Ovary (tissue), 3 donors: ENCODE results near the gene PTPRN2.

Experiments used
- EP300 ChIP-seq: sonication (generic); formaldehyde crosslinking; IDR thresholded peaks from one replicate; pipeline ENCODE4 v1.6.1; 2017; ENCODE audit warnings: antibody characterized with exemption
- POLR2A ChIP-seq: fragments of 450-650 bp; IDR thresholded peaks from one replicate; pipeline ENCODE4 v1.6.1; 2017; ENCODE audit warnings: antibody characterized with exemption, mild to moderate bottlenecking, moderate library complexity
- TF ChIP-seq, protein P1 (sequence below), 3 donors: fragments of 450-650 bp in 2 of 3; fragments of 200-600 bp in 1 of 3; IDR thresholded peaks; one replicate each; pipeline versions ENCODE4 v1.5.1 to v1.8.0; 2016 to 2022; ENCODE audit warnings: antibody characterized with exemption in 3 of 3, mild to moderate bottlenecking in 1 of 3
- donor health status: DM: no; HTN: no; CAD: no.

DNA sequence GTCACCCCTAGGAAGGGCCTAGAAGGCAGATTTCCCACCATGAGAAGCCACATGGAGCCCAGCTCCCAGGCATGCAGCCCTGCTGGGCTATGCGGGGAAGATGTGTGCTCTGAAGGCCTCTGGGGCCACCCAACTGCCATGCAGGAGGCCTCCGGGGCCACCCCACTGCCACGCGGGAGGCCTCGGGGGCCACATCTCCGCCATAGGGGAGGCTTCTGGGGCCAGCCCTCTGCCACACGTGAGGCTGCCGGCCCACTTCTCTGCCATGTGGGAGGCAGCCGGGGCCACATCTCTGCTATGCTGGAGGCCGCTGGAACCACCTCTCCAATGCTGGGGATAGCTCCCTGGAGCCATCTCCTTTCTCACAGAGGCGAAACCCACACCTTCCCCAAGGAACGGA is 799.0 kb downstream of the PTPRN2 start:
- TF ChIP-seq, protein P1, sequence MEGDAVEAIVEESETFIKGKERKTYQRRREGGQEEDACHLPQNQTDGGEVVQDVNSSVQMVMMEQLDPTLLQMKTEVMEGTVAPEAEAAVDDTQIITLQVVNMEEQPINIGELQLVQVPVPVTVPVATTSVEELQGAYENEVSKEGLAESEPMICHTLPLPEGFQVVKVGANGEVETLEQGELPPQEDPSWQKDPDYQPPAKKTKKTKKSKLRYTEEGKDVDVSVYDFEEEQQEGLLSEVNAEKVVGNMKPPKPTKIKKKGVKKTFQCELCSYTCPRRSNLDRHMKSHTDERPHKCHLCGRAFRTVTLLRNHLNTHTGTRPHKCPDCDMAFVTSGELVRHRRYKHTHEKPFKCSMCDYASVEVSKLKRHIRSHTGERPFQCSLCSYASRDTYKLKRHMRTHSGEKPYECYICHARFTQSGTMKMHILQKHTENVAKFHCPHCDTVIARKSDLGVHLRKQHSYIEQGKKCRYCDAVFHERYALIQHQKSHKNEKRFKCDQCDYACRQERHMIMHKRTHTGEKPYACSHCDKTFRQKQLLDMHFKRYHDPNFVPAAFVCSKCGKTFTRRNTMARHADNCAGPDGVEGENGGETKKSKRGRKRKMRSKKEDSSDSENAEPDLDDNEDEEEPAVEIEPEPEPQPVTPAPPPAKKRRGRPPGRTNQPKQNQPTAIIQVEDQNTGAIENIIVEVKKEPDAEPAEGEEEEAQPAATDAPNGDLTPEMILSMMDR (IDR thresholded peaks at IDR 0.05) = no peak
- TF ChIP-seq POLR2A (no peak), EP300 (no peak)
